ENCODE results near the gene KLK12. TPM values are rescaled to one million over a fixed set of nuclear protein-coding genes. Genes with fewer than 3 reads are reported as not detected.

KLK12 gene
- total RNA-seq, 2 experiments from 2014 or later, result not detected

DNA sequence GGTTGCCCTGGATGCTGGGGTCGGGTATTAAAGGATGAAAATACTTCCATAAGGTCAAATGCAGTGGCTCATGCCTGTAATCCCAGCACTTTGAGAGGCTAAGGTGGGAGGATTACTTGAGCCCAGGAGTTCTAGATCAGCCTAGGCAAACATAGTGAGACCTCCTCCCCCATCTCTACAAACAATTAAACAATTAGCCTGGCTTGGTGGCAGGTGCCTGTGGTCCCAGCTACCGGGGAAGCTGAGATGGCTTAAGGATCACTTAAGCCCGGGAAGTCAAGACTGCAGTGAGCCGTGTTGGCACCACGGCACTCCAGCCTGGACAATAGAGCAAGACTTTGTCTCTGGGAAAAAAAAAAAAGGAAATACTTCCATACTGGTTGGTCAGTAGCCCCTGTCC lies 9.9 kb downstream of the KLK12 start:
- POLR2A ChIA-PET, result no interaction called here
- no peak overlapping the region for H3K27ac Mint-ChIP-seq
- intact Hi-C loops (cut with DNase I, micrococcal nuclease), result no loop called here
- H3K36me3 Mint-ChIP-seq (ENCODE audit: low read depth), result no peaks in the 10 kb centered on the region
- no peak for DNase-seq
- H3K4me1 Mint-ChIP-seq, result peaks cover 1% of the 10 kb centered on the region
- peaks cover 27% of the 10 kb centered on the region for H3K27me3 Mint-ChIP-seq
- H3K4me3 Mint-ChIP-seq, result no peak overlapping the region
- CTCF ChIA-PET, result no interaction called here
- no peak for ATAC-seq
- no peaks in the 10 kb centered on the region for H3K9me3 Mint-ChIP-seq (ENCODE audit: low read depth)

DNA sequence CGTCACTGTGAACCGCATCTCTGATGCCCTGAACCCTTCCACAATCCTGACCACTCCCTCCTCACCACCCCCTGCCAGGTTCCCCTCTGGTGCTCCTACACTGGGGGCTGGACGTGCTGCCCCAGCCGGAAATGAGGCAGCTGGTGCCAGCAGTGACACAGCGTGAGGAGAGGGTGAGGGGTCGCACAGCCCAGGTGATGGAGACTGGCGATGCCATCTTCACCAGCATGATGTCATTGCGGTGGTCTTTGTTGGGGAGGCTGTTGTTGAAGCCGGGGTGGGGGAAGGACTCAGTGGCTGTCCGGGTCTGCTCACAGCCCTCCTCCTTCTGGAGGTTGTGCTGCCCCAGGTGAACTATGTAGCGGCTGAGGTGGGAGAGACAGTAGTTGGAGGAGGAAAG lies 10.9 kb downstream of the KLK12 start:
- ATAC-seq (no peak), DNase-seq (no peak)
- H3K36me3 Mint-ChIP-seq (ENCODE audit: low read depth), result no peaks in the 10 kb centered on the region
- H3K9me3 Mint-ChIP-seq (ENCODE audit: low read depth), result no peaks in the 10 kb centered on the region
- H3K27me3 Mint-ChIP-seq, result peaks cover 29% of the 10 kb centered on the region
- H3K4me1 Mint-ChIP-seq, result peaks cover 3% of the 10 kb centered on the region
- intact Hi-C loops (cut with DNase I, micrococcal nuclease), result no loop called here
- no peak overlapping the region for H3K27ac Mint-ChIP-seq
- ChIA-PET CTCF (interaction anchor here (0.6 kb wide), 1 partner anchor 101 kb away, joined by 3 read pairs; no protein-coding TSS in a partner anchor), POLR2A (no interaction called here)
- no peak overlapping the region for H3K4me3 Mint-ChIP-seq

DNA sequence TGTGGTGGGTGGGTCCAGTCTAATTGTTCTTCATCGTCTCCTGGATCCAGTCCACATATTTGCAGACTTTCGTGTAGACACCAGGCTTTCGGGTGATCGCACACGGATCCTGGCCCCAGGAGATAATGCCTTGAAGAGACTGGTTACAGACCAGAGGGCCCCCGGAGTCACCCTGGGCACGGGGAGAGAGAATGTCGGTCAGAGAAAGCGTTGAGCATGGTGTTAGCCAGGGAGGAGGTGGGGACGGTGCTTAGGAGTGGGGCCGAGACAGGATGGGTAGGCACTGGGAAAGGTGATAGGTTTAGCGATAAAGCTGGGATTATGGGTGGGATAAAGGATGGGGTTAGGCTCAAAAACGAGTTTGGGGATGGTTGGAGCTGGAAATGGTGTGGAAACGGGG lies 12.3 kb downstream of the KLK12 start:
- Mint-ChIP-seq H3K4me3 (no peak overlapping the region), H3K9me3 (ENCODE audit: low read depth) (no peaks in the 10 kb centered on the region), H3K27me3 (peaks cover 39% of the 10 kb centered on the region), H3K4me1 (peaks cover 10% of the 10 kb centered on the region), H3K27ac (no peak overlapping the region), H3K36me3 (ENCODE audit: low read depth) (no peaks in the 10 kb centered on the region)
- DNase-seq (no peak), ATAC-seq (no peak)
- POLR2A ChIA-PET, result no interaction called here
- CTCF ChIA-PET, result interaction anchor here (0.6 to 1.5 kb wide), 2 partner anchors 100 to 520 kb away, joined by 3 to 5 read pairs; no protein-coding TSS in a partner anchor
- intact Hi-C loops (cut with DNase I, micrococcal nuclease), result no loop called here

DNA sequence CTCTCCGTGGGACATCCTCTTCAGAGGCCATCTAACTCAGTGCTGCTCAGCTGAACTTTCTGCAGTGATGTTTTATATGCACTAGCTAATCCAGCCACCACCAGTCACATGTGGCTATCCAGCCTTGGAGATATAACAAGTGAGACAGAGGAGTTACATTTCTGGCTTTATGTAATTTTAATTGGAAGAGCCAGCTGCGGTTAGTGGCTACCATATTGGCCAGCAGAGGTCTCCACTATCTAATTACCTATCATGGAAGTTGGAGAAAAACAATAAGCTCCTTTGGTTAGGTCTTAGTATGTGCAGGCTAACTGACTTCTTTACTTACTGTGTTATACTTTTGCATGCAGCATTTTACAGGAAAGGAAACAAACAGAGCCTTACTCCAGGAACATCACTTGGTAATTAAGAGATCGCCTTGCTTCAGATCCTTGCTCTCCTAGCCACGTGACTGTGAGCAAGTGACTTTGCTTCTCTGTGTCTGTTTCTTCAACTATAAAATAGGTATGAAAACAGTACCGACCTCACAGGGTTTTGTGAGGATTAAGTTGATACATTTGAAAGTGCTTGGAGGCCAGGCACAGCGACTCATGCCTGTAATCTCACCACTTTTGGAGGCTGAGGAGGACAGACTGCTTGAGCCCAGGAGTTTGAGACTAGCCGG lies 13.7 kb downstream of the KLK12 start:
- DNase-seq (peak; percentile 41), ATAC-seq (peak; percentile 43)
- POLR2A ChIA-PET, result no interaction called here

DNA sequence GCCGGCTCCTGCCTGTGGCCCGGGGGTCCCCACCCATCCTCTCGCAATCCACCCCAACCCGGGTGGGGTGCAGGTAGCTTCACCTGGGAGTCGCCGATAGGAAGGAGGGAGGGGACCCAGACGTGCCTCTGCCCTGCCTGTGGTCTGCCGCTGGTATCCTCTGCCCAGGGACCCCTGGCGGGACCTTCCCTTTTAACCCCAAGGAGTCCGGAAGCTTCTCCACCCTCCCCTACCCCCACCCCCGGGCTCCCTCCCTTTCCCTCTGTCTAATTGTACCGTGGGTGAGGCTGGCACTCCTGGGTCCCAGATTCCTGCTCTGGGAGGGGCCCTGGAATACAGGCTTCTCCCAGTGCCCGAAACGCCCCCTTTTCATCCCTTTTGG lies 15.3 kb downstream of the KLK12 start, which contains the start of gene KLK10:
TSS of gene KLK10 (minus strand) at position 166 of the 382 bp plus-strand sequence. CDS start 579 bp downstream, outside the sequence.
- Mint-ChIP-seq H3K27ac (no peak within 1 kb of the TSS), H3K27me3 (peaks cover 52% of the 10 kb centered on the region), H3K9me3 (ENCODE audit: low read depth) (no peaks in the 10 kb centered on the region), H3K36me3 (ENCODE audit: low read depth) (no peaks in the 10 kb centered on the region), H3K4me1 (peaks cover 18% of the 10 kb centered on the region), H3K4me3 (peak within 1 kb of the TSS; percentile 12)
- ChIA-PET POLR2A (no interaction called here), CTCF (interaction anchor here (1.9 kb wide), 1 partner anchor 74 kb away, joined by 10 read pairs; no protein-coding TSS in a partner anchor)
- intact Hi-C loops (cut with DNase I, micrococcal nuclease), result loop anchor here in 1 of 2 experiments (5.0 kb wide), 1 partner anchor 87 kb away; no protein-coding TSS in a partner anchor
- ATAC-seq, result no peak
- DNase-seq, result no peak

More for the DNA sequence above, 13.7 kb downstream of the KLK12 start:
- H3K36me3 Mint-ChIP-seq (ENCODE audit: low read depth), result no peaks in the 10 kb centered on the region
- peaks cover 43% of the 10 kb centered on the region for H3K27me3 Mint-ChIP-seq
- CTCF ChIA-PET, result interaction anchor here (0.6 to 1.9 kb wide), 7 partner anchors 29 to 310 kb away, joined by 3 to 10 read pairs (median 3); no protein-coding TSS in a partner anchor
- H3K4me3 Mint-ChIP-seq, result no peak overlapping the region
- no peak overlapping the region for H3K27ac Mint-ChIP-seq
- no peaks in the 10 kb centered on the region for H3K9me3 Mint-ChIP-seq (ENCODE audit: low read depth)
- H3K4me1 Mint-ChIP-seq, result peaks cover 18% of the 10 kb centered on the region
- intact Hi-C loops (cut with DNase I, micrococcal nuclease), result loop anchor here in 1 of 2 experiments (1.0 kb wide), 2 partner anchors 73 to 148 kb away; no protein-coding TSS in a partner anchor

DNA sequence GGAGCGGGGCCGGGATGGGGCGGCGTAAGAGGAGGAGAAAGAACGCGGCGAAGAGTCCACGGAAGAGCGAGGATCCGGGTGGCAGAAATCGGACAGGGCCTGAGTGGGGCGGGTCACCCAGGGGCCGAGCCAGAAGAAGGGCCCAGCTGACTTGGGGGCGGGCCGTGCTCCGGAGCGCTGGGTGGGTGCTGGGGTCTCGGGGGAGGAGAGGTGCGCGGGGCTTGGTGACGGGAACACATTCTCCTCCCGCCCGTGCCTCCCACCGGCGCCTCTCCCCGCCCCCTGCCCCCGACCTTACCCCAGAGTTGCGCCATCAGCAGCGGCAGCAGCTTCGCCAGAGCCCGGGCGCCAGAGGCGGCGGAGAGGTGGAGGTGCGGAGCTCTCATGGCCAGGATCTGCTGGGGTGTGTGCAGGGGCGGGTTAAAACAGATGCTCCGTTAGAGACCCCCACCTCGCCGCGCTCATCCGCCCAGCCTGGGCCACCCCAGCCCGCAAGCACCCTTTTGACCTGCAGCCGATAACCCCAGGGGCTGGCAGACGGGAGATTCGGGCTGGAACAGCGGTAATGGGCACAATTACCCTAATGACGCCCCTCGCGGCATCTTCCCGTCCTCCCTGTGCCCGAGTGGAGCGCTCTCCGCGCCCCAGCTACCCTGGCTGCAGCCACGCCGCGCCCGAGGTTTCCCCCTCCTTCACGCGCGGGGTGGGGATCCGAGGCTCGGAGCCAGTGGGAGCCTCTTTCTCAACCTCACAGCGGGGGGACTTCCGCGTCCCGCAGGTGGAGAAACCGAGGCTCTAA lies 15.9 kb downstream of the KLK12 start:
- POLR2A ChIA-PET, result interaction anchor here (0.5 kb wide), 1 partner anchor 215 kb away, joined by 4 read pairs; no protein-coding TSS in a partner anchor
- H3K27ac Mint-ChIP-seq, result no peak overlapping the region
- intact Hi-C loops (cut with DNase I, micrococcal nuclease), result loop anchor here in 1 of 2 experiments (5.0 kb wide), 1 partner anchor 87 kb away; no protein-coding TSS in a partner anchor
- peaks cover 55% of the 10 kb centered on the region for H3K27me3 Mint-ChIP-seq
- H3K4me3 Mint-ChIP-seq, result peak overlapping the region; percentile 12
- DNase-seq (no peak), ATAC-seq (peak; percentile 14)
- CTCF ChIA-PET, result interaction anchor here (0.7 kb wide), 1 partner anchor 98 kb away, joined by 3 read pairs; no protein-coding TSS in a partner anchor
- H3K4me1 Mint-ChIP-seq, result peaks cover 18% of the 10 kb centered on the region
- no peaks in the 10 kb centered on the region for H3K36me3 Mint-ChIP-seq (ENCODE audit: low read depth)
- no peaks in the 10 kb centered on the region for H3K9me3 Mint-ChIP-seq (ENCODE audit: low read depth)

DNA sequence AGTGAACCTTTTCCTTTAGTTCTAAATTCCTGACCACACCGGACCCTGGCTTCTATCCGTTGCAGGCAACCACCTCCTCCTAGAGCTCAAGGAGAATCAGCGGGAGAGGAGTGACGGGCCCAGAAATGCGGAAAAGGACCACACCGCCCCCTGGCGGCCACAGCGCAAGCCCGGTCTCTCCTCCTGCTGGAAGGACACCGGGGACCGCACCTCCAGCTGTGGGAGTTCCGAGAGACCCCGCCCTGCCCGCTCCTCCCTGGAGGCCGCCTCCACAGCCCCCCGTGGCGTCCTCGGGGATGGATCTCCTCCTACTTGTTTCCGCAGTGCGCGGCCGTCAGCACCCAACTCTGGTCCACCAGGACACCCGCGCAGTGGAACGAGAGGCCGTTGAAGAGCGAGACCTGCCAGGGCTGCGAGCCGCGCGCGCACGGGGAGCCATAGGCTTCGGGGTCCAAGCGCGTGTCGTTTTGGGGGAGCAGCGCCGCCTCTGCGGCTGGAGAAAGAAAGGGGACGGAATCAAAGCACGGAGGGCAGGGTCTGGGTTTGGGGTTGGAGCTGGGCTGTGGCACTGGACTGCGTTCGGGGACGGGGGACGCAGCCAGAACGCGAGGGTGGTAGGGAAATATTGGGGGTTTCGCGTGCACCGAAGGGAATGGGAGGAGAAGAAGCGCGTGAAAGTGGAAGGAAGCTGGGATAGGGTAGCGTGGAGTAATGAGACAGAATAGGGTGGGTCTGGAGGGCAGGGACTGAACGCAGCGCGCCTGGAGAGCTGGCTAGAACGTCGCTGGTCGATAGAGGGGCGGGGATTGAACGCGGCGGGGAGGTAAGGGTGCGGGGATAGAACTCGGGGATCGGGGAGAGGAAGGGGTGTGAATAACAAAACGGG lies 17.8 kb downstream of the KLK12 start:
- ATAC-seq, result no peak

DNA sequence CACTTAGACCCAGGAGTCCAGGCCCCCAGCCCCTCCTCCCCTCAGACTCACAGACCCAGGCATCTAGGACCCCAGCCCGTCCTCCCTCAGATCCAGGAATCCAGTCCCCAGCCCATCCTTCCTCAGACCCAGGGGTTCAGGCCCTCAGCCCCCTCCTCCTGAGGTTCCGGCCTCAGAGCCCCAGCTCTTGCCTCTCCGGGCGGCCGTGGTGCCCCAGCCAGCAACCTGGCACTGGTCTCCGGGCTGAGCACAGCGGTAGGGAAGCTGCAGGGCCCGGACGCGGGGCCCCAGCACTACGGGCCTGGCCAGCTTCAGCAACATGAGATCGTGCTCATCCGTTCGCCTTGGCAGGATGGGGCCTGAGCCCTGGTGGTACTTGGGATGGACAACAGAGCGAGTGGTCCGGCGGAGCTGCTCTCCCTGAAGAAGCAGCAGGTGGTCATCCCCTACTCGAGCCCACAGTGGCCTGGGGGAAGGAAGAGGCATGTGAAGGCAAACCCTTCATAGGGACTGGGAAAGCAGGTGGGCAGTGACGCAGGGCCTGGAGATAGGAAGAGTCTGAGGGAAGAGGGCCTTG lies 19.0 kb downstream of the KLK12 start:
- ATAC-seq, result no peak
- no peak for DNase-seq
- Mint-ChIP-seq H3K9me3 (ENCODE audit: low read depth) (no peaks in the 10 kb centered on the region), H3K27ac (no peak overlapping the region), H3K27me3 (peaks cover 56% of the 10 kb centered on the region), H3K4me3 (no peak overlapping the region), H3K4me1 (peaks cover 18% of the 10 kb centered on the region), H3K36me3 (ENCODE audit: low read depth) (no peaks in the 10 kb centered on the region)
- intact Hi-C loops (cut with DNase I, micrococcal nuclease), result loop anchor here in 1 of 2 experiments (5.0 kb wide), 1 partner anchor 83 kb away; no protein-coding TSS in a partner anchor
- ChIA-PET POLR2A (interaction anchor here (0.6 kb wide), 1 partner anchor 108 kb away, joined by 4 read pairs; no protein-coding TSS in a partner anchor), CTCF (no interaction called here)

More for the DNA sequence above, 17.8 kb downstream of the KLK12 start:
- CTCF ChIA-PET, result interaction anchor here (0.6 to 1.2 kb wide), 5 partner anchors 11 to 515 kb away, joined by 3 to 4 read pairs (median 3); no protein-coding TSS in a partner anchor
- Mint-ChIP-seq H3K4me3 (no peak overlapping the region), H3K9me3 (ENCODE audit: low read depth) (no peaks in the 10 kb centered on the region), H3K4me1 (peaks cover 18% of the 10 kb centered on the region), H3K36me3 (ENCODE audit: low read depth) (no peaks in the 10 kb centered on the region), H3K27ac (no peak overlapping the region), H3K27me3 (peaks cover 55% of the 10 kb centered on the region)
- POLR2A ChIA-PET, result interaction anchor here (0.6 kb wide), 1 partner anchor 137 kb away, joined by 4 read pairs; no protein-coding TSS in a partner anchor
- intact Hi-C loops (cut with DNase I, micrococcal nuclease), result loop anchor here in 1 of 2 experiments (5.0 kb wide), 1 partner anchor 85 kb away; no protein-coding TSS in a partner anchor
- peak; percentile 51 for DNase-seq

DNA sequence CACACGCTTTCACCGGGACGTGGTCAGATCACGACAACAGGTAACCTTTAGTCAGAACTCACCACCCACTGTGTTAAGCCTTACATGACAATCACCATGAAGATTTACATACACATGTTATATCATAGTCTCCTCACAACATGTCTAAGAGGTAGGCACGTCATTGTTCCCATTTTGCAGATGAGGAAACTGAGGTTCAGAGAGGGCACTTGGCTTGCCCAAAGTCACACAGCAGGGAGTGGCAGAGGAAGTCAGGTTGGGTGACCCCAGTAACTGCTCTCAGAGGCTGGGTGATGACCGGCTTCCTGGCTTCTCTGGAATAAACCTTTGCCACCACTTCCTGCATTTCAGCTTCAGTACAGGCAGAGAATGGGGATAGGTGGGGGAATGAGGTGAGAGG lies 20.6 kb downstream of the KLK12 start:
- ChIA-PET POLR2A (no interaction called here), CTCF (no interaction called here)
- Mint-ChIP-seq H3K36me3 (ENCODE audit: low read depth) (no peaks in the 10 kb centered on the region), H3K27me3 (peaks cover 53% of the 10 kb centered on the region), H3K27ac (no peak overlapping the region), H3K4me1 (peaks cover 15% of the 10 kb centered on the region), H3K4me3 (no peak overlapping the region), H3K9me3 (ENCODE audit: low read depth) (no peaks in the 10 kb centered on the region)
- intact Hi-C loops (cut with DNase I, micrococcal nuclease), result no loop called here
- ATAC-seq, result no peak
- no peak for DNase-seq

DNA sequence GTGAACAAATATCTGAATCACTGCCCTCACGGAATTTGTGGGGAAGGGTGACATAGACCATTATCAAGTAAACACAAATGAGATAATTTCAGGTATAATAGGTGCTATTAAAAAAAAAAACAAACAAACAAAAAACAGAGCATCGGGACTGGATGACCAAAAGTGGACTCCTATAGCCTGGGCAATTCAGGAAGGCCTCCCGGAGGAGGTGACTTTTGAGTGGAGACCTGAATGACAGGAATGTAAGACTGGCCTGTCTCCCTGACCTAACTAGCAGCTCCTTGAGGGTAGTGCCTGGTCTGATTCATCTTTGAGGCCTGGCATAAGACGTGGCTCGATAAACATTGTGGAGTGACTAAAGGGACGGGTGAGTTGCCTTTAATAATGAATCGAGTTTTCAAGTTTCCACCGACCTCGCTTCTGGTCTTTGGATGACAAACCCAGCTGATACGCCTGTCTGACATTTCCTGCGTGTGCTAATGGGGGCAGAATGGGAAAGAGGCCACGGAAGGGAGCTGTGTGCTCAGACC lies 22.1 kb downstream of the KLK12 start:
- intact Hi-C loops (cut with DNase I, micrococcal nuclease), result no loop called here
- no peak overlapping the region for H3K4me3 Mint-ChIP-seq
- no peak for DNase-seq
- POLR2A ChIA-PET, result no interaction called here
- peaks cover 46% of the 10 kb centered on the region for H3K27me3 Mint-ChIP-seq
- ATAC-seq, result no peak
- no peaks in the 10 kb centered on the region for H3K36me3 Mint-ChIP-seq (ENCODE audit: low read depth)
- H3K9me3 Mint-ChIP-seq (ENCODE audit: low read depth), result no peaks in the 10 kb centered on the region
- peaks cover 9% of the 10 kb centered on the region for H3K4me1 Mint-ChIP-seq
- H3K27ac Mint-ChIP-seq, result no peak overlapping the region
- CTCF ChIA-PET, result no interaction called here
